HUES48 (cell line): ENCODE results near the gene SMPDL3A.
A peak's percentile ranks its signal among the peaks of the same experiment; 100 is the strongest.
"Not testable (repeated sequence)": the region's sequence is repeated elsewhere in the genome, so short reads cannot be mapped to it uniquely, and the experiment has no call there.

ENCODE experiments used
- H3K27ac ChIP-seq: one replicate; pipeline ENCODE4 v1.7.0; 2013; ENCODE audit warnings: low read depth, low read length, inconsistent platforms
- H3K27me3 ChIP-seq: 2 replicates; pipeline ENCODE4 v1.6.1; 2013; ENCODE audit warnings: mild to moderate bottlenecking, low read length; ENCODE audit not compliant: control insufficient read depth, insufficient read depth
- H3K36me3 ChIP-seq: 2 replicates; pipeline ENCODE4 v1.6.1; 2013; ENCODE audit warnings: low read length; ENCODE audit not compliant: control insufficient read depth, insufficient read depth
- H3K4me1 ChIP-seq: 2 replicates; pipeline ENCODE4 v1.6.1; 2013; ENCODE audit warnings: mild to moderate bottlenecking, low read length; ENCODE audit not compliant: control insufficient read depth, insufficient read depth
- H3K4me3 ChIP-seq: 2 replicates; pipeline ENCODE4 v1.5.1; 2013; ENCODE audit warnings: mild to moderate bottlenecking, low read depth, low read length
- H3K9ac ChIP-seq: 2 replicates; pipeline ENCODE4 v1.6.1; 2013; ENCODE audit warnings: mild to moderate bottlenecking, low read depth, low read length, moderate library complexity
- H3K9me3 ChIP-seq: 2 replicates; pipeline ENCODE4 v1.6.1; 2013; ENCODE audit warnings: low read length; ENCODE audit not compliant: control insufficient read depth, insufficient read depth

The SMPDL3A gene

DNA sequence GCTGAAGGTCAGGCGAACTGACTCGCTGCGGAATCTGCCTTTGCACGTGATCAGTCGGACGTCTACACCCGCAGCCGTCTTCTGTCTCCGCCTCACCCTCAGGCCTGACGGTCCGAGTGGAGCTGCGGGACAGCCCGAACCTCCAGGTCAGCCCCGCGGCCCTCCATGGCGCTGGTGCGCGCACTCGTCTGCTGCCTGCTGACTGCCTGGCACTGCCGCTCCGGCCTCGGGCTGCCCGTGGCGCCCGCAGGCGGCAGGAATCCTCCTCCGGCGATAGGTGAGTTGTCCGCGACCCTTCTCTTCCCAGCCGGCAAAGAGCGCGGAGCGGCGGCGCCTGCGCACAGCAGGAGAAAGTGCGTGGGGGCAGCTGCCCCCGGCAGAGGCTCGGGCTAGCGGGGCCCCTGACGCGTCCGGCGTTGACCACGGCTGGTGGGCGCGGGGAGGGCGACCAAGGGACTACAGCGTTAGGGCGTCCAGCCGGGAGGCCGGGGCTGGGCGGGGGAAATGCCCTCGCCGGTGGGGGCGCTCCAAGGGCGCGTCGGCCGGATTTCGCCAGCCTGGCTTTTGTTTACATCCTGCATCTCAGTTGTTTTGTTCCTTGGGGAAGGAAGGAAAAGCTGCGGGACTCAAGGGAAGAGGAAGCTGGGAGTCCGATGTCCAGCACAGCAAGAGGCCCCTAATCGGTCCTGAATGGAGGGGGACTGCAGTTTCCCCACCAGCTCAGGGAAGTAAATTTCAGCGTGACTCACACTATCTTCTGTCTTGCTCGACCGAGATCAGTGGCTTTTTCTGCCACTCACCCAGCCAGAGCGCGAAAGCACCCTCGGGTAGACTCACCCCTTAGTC, at the start of gene SMPDL3A:
SMPDL3A (plus strand) TSS at position 77 of the 846 bp plus-strand sequence; CDS start at position 166, 89 bp downstream.
- H3K4me1 ChIP-seq: peaks cover 50% of the 10 kb centered on the region
- peak within 1 kb of the TSS; percentile 73 for H3K4me3 ChIP-seq
- H3K9me3 ChIP-seq: no peaks in the 10 kb centered on the region
- peak within 1 kb of the TSS; percentile 47 for H3K9ac ChIP-seq
- no peaks in the 10 kb centered on the region for H3K36me3 ChIP-seq
- peak within 1 kb of the TSS; percentile 86 for H3K27ac ChIP-seq
- H3K27me3 ChIP-seq: peaks cover 32% of the 10 kb centered on the region

DNA sequence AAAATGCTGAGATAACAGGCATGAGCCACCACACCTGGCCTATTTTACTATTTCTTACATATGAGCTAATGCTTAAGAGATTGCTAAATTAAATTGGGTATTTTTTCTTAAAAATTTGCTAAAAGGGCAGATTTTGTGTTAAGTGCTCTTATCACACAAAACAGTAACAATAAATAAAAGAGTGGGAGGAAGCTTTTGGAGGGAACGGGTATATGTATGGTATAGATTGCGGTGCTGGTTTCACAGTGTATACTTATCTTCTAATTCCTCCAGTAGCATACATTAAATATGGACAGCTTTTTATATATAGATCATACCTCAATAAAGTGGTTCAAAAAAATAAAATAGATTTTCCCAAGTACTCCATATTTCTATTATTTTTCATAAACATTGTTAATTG, 49.0 kb upstream of the SMPDL3A start:
- H3K36me3 ChIP-seq: no peaks in the 10 kb centered on the region

GRCh38 chr6:122740936-122741335, 48.1 kb upstream of the SMPDL3A start:
- peaks cover 3% of the 10 kb centered on the region; the same call in 1 of the 2 replicates for H3K4me1 ChIP-seq
- H3K4me3 ChIP-seq: no peak overlapping the region
- no peak overlapping the region for H3K27ac ChIP-seq
- no peak overlapping the region for H3K9ac ChIP-seq
- H3K9me3 ChIP-seq: no peaks in the 10 kb centered on the region
- no peaks in the 10 kb centered on the region for H3K27me3 ChIP-seq
- H3K36me3 ChIP-seq: no peaks in the 10 kb centered on the region

More for the DNA sequence above, 49.0 kb upstream of the SMPDL3A start:
- Histone ChIP-seq H3K27ac (no peak overlapping the region), H3K4me3 (no peak overlapping the region), H3K9ac (no peak overlapping the region), H3K9me3 (no peaks in the 10 kb centered on the region), H3K27me3 (no peaks in the 10 kb centered on the region), H3K4me1 (peaks cover 10% of the 10 kb centered on the region)

DNA sequence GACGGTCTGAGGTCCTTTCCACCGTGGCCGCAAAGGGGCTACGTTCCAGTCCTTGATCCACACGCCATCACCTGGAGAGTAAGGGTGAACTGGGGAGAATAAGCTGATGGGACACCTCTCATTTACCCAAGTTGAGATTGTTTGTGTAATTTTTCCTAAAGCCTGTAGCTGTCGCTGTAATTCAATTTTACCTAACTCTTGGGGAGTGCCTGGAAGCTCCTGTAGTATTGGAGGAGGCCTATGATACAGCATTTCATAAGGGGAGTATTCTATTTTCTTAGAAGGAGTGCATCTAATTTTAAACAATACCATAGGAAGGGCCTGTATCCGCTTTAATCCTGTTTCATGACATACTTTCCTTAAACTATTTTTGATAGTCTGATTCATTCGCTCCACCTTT, 44.8 kb upstream of the SMPDL3A start:
- not testable (repeated sequence) for H3K9ac ChIP-seq

GRCh38 chr6:122744856-122745255, 44.2 kb upstream of the SMPDL3A start:
- not testable (repeated sequence) for H3K27ac ChIP-seq, H3K9ac ChIP-seq, H3K4me3 ChIP-seq, H3K36me3 ChIP-seq, H3K4me1 ChIP-seq, H3K27me3 ChIP-seq, H3K9me3 ChIP-seq

More for the DNA sequence above, 44.8 kb upstream of the SMPDL3A start:
- H3K27ac ChIP-seq, H3K27me3 ChIP-seq, H3K36me3 ChIP-seq, H3K4me3 ChIP-seq, H3K4me1 ChIP-seq, H3K9me3 ChIP-seq: not testable (repeated sequence)

GRCh38 chr6:122746688-122747087, 42.4 kb upstream of the SMPDL3A start:
- Histone ChIP-seq H3K4me1 (peaks cover 5% of the 10 kb centered on the region; the same call in 1 of the 2 replicates), H3K27ac (no peak overlapping the region), H3K36me3 (no peaks in the 10 kb centered on the region), H3K27me3 (no peaks in the 10 kb centered on the region), H3K9me3 (no peaks in the 10 kb centered on the region), H3K4me3 (no peak overlapping the region), H3K9ac (no peak overlapping the region)

DNA sequence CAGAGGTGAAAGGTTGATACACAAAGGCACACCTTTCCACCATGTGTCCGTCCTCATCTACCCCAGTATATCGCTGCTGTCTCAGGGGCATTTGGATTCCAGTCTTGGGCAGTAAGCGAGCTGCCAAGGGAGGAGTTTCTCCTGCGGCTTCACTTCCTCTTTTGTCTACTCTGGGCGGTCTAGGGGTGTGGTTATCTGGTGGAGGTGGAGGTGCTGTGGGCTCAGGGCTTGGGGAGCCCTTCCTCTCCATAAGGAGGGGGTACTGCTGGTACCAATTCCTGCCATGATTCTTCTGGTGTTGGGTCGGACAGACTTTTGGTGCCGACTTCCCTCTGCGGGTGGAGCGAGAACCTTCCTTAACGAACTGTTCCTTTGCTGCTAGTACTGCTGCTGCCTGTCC, 41.5 kb upstream of the SMPDL3A start:
- Histone ChIP-seq H3K4me1 (peaks cover 9% of the 10 kb centered on the region), H3K9me3 (no peaks in the 10 kb centered on the region), H3K27me3 (no peaks in the 10 kb centered on the region), H3K4me3 (no peak overlapping the region), H3K27ac (no peak overlapping the region), H3K36me3 (no peaks in the 10 kb centered on the region), H3K9ac (no peak overlapping the region)

DNA sequence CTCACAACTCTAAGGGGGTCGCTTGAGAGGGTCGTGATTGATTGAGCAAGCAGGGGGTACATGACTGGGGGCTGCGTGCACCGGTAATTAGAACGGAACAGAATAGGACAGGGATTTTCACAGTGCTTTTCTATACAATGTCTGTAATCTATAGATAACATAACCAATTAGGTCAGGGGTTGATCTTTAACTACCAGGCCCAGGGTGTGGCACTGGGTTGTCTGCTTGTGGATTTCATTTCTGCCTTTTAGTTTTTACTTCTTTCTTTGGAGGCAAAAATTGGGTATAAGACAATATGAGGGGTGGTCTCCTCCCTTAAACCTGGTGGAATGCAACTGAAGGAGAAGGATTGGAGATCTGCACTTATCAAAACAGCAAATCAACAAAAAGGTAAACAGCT, 40.1 kb upstream of the SMPDL3A start:
- H3K27me3 ChIP-seq, H3K9me3 ChIP-seq, H3K4me3 ChIP-seq, H3K9ac ChIP-seq, H3K27ac ChIP-seq, H3K36me3 ChIP-seq: not testable (repeated sequence)
- peaks cover 17% of the 10 kb centered on the region for H3K4me1 ChIP-seq

- H3K27ac ChIP-seq: no peak overlapping the region
- no peak overlapping the region for H3K4me3 ChIP-seq
- H3K27me3 ChIP-seq: peaks cover 8% of the 10 kb centered on the region
- no peak overlapping the region for H3K9ac ChIP-seq
- H3K9me3 ChIP-seq: no peaks in the 10 kb centered on the region
- H3K36me3 ChIP-seq: no peaks in the 10 kb centered on the region
- H3K4me1 ChIP-seq: peaks cover 17% of the 10 kb centered on the region
Measured at GRCh38 chr6:122749451-122750050, 39.5 kb upstream of the SMPDL3A start.

DNA sequence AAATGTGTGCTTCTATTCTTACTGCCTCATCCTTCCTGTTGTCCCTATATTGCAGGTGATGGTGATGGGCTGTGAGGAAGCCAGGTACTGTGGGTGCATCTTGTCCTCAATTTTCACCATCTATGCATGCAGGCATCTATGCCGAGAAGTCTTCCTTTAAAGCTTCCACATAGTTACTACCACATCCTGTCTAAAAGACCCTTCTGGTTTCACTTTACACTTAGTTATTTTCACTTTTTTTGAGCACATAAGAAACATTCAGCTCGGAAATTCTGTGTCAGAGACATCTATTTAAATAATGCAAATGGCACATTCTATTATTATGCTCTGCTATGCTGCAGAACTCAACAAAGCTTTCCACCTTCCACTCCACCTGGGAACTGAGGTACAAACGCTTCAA, 37.7 kb upstream of the SMPDL3A start:
- no peak overlapping the region for H3K4me3 ChIP-seq
- no peak overlapping the region for H3K9ac ChIP-seq
- no peaks in the 10 kb centered on the region for H3K36me3 ChIP-seq
- H3K27ac ChIP-seq: no peak overlapping the region
- peaks cover 14% of the 10 kb centered on the region for H3K27me3 ChIP-seq
- H3K9me3 ChIP-seq: no peaks in the 10 kb centered on the region
- peaks cover 20% of the 10 kb centered on the region for H3K4me1 ChIP-seq

- H3K9me3 ChIP-seq: no peaks in the 10 kb centered on the region
- peaks cover 22% of the 10 kb centered on the region for H3K4me1 ChIP-seq
- no peak overlapping the region for H3K9ac ChIP-seq
- no peaks in the 10 kb centered on the region for H3K36me3 ChIP-seq
- H3K4me3 ChIP-seq: no peak overlapping the region
- no peak overlapping the region for H3K27ac ChIP-seq
- peaks cover 25% of the 10 kb centered on the region for H3K27me3 ChIP-seq
Measured at GRCh38 chr6:122752459-122752858, 36.6 kb upstream of the SMPDL3A start.
